ENCODE measurements around the gene RAP1GAP2.
A peak's percentile ranks its signal among the peaks of the same experiment; 100 is the strongest.
"Not testable (repeated sequence)": the region's sequence is repeated elsewhere in the genome, so short reads cannot be mapped to it uniquely, and the experiment has no call there.

RAP1GAP2 gene

DNA sequence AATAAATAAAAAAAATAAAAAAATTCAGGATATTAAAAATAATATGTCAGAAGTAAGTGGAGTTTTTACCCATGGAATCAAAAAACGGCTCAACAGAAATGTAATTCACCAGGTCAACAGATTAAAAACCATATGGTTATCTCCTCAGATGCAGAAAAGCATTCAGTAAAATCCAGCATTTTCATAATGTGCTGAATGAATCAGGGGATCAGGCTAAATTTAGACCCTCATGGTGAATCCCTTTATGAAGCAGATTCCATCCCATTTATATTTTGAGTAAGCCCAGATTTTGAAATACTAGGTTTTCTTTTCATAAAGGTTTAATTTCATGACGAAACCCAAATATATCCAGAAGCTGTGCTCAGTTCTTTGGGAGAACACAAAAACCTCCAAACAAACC lies 182.8 kb downstream of the RAP1GAP2 start:
- DNase-seq, result no peak

DNA sequence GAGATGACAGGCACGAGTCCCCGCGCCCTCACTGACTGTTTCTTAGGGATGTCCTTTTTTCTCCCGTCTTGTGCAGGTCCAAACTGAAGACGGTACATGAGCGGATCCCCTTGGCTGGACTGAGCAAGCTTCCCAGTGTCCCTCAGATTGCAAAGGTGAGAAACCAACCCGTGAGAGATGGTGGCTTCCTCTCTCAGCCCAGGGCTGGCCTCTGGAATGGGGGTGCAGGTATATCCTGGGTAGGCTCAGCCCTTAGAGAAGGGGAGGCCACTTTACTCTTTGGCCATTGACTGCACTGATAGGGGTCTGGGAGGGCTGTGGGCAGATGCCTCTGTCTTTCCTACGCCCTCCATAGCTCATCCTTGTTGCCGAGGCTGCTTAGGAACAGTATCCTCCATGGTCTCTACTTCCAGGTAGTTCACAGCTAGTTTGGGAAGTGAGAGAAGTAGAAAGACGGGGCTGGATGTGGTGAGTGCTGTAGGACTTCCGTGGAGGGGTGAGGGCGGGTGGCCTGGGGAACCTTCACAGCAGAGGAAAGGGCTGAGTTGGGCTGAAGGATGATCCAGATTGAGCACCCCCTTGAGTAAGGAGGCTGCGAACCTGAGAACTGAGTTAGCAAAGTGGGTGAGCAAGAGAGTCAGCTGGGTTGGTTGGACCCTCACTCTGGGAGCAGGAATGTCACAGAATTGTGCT lies 184.1 kb downstream of the RAP1GAP2 start:
- no peak for DNase-seq

DNA sequence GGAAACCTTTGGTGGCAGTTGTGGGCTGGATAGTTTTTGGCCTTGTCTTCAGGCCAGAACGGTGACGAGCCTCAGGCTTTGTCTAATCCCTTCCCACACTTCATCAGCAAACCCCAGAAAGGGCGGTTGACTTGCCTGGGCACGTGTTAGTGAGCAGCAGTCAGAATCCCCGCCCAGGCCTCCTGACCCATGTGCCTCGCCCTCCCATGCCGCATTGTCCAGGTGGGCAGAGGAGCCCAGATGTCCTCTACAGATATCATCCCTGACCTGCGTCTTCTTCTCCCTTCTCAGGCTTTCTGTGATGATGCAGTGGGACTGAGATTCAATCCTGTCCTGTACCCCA lies 184.6 kb downstream of the RAP1GAP2 start:
- no peak for DNase-seq

DNA sequence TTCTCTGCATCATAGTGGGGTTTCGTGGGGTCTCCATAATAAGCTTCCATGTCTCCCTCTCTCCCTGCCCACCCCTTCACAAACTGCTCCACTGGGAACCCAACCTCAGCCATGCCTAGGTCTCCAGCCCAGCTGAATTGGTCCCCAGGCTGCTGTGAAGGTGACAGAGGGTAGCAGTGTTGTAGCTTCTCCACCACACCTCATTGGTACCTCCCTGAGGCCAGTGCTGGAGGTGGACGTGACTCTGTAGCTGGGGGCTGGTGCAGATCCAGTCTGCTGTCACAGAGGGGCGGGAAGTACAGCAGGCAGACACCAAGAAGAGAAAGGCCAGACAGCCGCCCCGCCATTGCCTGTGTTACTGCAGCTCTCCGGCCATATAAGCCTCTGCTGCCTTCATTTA lies 185.1 kb downstream of the RAP1GAP2 start:
- no peak for DNase-seq

DNA sequence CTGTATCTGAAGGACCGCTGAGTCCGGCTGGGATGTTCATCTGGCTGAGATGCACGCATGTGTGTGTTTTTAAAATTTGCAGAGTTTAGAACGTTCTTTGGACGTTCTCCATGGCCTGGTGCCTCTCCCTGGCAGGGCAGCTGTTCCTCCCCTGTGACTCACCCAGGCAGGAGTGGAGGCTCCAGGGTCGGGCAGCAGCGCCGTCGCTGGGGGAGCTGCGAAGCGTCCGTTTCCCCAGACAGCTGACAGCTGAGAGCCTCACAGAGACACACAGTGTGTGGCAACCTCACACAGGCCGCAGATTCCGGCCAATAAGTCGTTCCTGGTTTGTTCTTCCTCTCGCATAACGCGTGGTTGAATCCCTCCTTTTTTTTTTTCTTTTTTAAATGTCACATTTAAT lies 186.6 kb downstream of the RAP1GAP2 start:
- peak in 1 of 3 experiments; percentile 40 for DNase-seq

DNA sequence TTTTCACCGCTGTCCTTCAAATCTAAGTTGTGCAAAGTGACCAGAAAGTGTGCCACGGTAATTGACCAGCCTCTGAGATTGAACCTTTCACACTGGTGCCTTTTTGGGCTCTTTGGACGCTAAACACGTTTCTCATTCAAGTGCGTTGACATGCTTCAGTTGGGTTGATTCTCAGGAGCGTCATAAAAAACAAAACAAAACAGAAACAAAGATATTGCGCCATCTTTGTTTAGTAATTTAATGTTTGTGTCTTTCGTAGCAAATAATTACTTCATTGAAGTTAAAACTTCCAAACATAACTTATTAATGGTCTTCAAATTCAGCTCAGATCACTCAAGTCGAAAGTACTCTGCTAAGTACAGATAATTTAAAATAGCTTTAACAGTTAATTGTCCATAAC lies 187.0 kb downstream of the RAP1GAP2 start:
- DNase-seq, result peak in 1 of 3 experiments; percentile 47

DNA sequence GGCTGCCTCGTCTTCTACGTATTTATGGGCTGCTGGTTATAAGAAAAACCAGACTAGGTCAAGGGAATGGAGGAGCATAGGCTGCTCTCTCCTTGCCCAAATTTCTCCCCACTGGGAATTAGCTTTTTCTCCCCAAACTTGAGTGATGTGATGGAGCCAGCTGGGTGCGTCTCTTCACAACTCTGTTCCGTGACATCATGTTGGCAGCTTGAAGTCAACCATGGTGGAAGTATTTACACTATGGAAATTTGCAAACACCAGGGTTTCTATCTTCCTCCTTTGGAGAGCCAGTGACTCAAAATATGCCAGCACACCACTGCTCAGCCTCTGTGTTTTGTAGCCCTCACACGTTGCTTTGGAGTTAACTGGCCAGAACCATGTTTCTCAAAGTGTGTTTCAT lies 189.1 kb downstream of the RAP1GAP2 start:
- no peak for DNase-seq

DNA sequence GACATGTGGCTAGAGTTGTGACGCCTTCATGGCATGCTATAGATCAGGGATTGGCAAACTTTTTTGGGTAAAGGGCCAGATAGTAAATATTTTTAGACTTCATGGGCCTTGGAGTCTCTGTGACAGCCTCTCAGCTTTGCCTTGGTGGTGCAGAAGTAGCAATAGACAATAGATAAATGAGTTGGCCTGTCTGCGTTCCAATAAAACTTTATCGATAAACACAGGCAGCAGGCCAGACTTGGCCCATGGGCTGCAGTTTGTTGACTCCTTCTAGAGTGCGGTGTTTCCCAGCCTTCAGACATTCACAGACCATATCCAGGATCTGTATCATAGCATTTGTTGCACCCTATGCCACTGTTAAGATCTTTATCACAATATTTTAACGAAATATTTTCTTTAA lies 190.7 kb downstream of the RAP1GAP2 start:
- DNase-seq, result no peak

DNA sequence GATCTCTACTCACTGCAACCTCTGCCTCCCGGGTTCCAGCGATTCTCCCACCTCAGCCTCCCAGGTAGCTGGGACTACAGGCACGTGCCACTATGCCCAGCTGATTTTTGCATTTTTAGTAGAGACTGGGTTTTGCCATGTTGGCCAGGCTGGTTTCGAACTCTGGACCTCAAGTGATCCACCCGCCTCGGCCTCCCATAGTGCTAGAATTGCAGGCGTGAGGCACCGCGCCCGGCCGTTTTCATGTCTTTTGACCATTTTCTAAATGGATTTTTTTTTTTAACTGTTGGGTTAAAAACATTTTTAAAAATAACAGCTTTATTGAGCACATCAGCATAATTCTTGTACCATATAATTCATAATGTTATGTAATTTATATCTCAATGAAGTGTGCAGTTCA lies 193.2 kb downstream of the RAP1GAP2 start:
- DNase-seq, result not testable (repeated sequence)

DNA sequence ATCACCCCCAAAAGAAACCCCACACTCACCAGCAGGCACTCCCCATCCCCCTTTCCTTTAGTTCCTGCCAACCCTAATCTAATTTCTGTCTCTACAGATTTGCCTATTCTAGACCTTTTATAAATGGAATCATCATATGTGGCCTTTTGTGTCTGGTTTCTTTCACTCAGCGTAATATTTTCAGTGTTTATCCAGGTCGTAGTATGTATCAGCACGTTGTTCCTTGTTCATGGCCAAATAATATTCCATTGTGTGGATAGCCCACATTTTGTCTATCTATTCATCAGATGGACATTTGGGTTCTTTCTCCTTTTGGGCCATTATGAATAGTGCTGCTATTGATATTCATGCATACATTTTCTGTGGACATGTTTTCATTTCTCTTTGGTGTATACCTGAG lies 193.6 kb downstream of the RAP1GAP2 start:
- DNase-seq, result no peak

DNA sequence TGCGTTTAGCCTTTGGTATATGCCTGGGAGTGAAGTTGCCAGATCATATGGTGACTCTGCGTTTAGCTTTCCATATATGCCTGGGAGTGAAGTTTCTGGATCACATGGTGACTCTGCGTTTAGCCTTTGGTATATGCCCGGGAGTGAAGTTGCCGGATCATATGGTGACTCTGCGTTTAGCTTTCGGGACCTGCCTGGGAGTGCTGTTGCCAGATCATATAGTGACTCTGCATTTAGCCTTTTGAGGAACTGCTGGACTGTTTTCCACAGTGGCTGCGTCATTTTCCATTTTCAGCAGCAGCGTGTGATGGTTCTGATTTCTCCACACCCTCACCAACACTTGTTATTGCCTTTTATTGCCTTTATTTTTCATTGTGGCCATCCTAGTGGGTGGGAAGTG lies 194.2 kb downstream of the RAP1GAP2 start:
- no peak for DNase-seq

DNA sequence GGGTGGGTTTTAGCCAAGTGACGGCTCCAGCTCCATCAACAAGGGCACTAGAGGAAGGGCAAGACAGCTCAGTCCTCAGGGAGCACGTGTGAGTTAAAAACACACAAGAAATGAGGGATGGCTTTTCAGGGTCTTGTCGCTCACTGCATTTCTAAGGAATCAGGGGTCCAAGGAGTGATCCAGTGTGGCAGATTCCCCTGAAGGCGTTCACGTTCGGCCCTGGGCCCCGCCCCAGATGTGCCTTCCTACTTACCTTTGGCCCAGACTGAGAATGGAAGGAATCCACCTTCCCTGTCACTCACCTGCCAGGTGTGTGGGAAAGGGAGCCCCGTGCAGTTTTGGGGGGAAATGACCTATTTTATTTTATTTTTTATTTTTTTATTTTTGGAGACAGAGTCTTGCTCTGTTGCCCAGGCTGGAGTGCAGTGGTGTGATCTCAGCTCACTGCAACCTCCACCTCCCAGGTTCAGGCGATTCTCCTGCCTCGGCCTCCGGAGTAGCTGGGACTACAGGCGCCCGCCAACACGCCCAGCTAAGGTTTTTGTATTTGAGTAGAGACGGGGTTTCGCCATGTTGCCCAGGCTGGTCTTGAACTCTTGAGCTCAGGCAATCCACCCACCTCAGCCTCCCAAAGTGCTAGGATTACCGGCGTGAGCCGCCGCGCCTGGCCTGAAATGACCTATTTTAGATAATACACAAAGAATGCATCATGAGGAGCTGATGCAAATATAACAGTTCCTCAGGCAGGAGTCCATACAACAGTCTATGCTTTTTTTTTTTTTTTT lies 195.3 kb downstream of the RAP1GAP2 start:
- not testable (repeated sequence) for DNase-seq

DNA sequence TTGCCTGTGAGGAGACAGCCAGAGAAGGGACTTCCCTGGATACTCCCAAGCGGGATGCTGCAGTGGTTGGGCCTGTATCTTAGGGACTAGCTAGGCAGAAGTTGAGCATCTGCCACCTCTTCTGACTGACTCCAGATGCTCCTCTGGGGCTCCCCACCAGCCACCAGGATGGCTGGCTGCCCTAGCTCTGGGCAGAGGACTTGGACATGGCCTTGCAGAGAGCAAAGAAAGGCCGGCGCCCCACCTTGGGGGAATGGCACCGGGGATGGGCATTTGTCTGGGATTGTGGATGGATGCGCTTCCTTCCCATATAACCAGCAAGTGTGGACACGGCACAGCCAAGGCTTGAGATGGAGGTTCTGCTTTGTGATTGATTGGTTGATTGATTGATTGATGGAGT lies 198.2 kb downstream of the RAP1GAP2 start:
- DNase-seq, result no peak

DNA sequence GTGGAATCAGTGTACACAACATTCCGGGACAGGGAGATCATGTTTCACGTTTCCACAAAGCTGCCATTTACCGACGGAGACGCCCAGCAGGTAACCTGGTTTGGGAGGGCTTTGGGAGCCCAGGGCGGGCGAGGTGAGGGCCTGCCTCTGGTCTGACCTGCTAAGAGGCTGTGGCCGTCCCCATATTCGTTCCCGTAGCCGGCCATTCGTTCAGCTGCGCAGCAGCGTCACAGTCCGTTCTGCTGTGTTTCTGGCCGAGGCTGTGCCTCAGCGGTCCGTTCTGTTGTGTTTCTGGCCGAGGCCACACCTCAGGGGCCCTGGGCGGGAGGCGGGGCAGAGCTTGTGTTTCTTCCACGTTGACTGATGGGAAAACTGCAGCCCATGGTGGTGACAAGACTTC lies 199.1 kb downstream of the RAP1GAP2 start:
- no peak for DNase-seq

DNA sequence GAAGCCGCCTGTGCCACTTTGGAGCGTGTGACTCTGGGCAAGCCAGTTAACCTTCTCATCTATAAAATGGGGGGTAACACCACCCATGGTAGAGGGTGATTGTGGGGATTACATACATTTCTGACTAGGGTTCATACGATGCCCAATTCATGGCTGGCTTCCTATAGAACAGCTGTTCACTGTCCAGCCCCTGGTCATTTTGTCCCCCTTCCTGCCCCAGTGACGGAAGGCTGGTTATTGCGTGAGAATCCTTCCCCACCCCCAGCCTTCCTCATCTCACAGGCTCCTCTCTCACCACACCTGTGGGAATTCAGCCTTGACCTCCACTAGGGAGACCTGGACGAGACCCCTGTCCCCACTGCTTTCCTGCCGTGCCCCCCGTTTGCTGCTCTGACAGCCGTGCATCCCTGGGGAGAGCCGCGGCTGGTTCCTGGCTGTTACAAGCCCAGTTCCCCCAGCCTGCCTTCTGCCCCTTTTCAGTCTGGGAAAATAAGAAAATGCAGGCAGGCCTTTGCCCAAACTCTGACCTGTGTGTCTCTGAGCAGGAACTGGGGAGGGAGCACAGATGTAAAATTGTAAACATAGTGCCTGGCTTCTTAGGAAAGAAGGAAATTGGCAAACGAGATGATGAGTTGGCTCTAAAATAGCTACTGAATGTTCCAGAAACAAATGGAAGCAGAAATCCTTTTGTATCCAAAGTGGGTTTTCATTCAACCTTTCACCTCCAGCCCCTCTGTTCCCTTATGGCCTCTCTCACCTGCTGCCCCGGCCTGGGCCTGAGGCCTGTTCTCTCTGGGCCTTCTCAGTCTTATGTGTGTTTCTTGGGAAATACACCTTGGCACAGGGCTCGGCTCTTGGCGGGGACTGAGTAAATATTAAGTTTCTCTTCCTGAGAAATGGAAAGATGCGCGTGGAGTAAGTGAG lies 199.9 kb downstream of the RAP1GAP2 start:
- DNase-seq, result no peak

DNA sequence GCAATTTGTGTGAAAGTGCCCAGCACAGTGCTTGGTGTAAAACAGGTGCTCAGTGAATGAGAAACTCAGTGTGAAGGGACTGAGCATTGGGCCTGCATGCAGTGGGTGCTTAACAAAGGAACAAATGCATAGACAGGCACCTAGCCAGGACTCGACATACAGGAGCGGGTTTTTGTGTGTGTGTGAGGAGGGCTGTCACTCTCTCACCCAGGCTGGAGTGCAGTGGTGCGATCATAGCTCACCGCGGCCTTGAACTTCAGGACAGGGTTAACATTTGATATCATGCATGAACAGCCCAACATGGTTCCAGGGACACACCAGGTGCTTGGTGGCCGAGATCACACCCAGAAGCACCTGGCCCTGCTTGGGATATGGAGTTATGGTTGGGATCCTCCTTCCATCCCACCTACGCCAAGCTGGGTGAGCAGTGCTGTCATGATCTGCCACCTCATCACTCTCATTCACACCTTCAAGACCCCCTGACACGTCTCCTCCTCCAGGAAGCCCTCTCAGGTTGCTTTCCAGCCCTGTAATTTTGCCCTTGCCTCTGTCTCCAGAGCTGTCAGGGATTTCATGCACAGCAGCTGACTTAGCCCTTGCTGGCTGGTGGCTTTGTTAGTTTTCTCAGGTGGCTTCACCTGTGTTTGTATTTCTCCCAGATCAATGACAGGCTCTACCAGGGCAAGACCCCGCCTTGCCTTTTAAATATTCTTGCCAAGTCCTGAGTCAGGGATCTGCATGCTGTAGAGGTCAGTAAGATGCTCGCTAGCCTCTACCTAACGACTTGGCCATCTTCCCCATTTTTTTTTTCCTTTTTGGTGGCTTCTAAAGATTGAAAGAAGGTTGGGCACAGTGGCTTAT lies 200.8 kb downstream of the RAP1GAP2 start:
- DNase-seq, result no peak

DNA sequence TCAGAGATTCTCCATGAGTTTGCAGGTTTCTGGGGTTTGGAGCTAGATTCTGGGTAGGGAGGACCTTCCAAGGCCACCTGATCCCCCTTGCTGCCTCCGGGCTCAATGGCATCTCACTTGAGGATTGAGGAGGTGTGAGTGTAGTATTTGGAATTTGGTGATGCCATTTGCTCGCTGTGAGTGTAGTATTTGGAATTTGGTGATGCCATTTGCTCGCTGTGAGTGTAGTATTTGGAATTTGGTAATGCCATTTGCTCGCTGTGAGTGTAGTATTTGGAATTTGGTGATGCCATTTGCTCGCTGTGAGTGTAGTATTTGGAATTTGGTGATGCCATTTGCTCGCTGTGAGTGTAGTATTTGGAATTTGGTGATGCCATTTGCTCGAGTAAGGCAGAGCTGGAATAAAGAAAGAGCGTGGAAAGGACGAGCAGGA lies 202.2 kb downstream of the RAP1GAP2 start:
- DNase-seq, result not testable (repeated sequence)

DNA sequence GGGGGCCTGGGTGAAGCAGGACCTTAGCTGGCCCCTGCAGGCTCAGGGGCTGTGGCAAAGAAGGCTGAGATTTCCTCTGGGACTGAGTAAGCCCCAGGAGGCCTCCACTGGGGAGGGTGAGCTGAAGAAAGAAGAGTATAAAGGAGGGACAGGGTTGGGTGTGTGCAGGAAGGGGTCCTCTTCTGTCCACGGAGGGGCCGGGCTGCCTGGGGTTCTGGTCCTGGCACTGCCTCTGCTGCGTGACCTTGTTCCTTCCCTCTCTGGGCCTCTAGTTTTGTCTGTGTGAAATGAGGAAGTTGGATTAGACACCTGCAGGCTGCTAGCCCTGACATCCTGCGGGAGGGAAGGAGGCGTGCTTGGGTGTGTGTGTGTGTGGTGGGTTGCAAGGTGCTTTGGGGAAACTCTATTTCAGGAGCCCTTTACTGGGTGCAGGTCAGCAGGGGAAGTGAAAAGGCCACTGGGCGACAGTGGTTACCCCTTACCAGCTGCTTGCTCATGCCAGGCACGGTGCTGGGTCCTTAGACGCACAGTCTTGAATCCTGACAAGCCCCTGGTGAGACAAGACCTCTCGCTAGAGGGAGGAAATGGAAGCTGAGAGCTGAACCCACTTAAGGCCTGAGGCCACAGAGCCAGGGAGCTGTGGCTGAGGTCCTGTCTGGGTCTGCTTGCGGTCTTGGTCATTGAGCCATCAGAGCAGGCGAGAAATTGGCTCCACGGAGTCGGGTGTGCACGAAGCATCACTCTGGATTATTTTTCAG lies 206.5 kb downstream of the RAP1GAP2 start:
- DNase-seq, result peak in 1 of 3 experiments; percentile 3

DNA sequence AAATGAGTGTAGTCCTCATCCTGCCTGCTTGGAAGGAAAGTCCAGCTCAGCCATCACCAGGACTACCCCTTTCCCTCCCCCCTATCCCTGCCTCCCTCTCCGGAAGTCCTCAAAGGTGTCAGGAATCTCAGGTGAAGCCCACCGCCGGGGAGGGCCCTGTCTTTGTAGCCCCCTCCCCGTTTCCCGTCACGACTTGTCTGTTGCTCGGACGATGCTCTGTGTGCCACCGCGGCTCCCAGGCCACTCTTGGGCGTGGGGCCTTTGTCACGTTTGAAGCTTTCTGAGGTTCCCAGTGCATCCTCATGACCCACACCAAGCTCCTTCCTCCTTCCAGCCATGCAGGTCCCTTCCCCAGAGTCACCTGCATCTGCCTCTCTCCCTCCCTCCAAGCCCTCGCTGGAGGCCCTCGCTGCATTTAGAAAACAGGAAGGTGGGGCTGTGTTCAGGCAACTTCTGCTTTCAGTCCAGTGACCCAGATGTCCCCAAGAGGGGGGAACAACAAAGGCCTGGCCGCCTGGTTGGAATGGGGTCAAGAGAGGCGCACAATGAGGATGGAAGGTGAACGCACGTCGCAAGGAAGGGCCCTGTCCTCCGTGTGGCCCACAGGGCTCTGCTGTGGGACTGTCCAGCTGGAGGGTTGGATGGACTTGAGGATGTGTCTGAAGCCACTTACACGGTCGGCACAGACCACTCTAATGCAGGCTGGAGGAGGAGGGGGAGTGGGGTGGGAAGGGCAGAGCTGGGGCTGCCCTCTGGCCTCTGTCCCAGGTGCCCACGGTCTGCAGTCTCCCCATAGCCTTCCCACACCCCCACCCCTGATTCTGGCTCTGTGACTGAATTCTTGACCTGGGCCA lies 207.3 kb downstream of the RAP1GAP2 start:
- peak in 1 of 3 experiments; percentile 35 for DNase-seq

DNA sequence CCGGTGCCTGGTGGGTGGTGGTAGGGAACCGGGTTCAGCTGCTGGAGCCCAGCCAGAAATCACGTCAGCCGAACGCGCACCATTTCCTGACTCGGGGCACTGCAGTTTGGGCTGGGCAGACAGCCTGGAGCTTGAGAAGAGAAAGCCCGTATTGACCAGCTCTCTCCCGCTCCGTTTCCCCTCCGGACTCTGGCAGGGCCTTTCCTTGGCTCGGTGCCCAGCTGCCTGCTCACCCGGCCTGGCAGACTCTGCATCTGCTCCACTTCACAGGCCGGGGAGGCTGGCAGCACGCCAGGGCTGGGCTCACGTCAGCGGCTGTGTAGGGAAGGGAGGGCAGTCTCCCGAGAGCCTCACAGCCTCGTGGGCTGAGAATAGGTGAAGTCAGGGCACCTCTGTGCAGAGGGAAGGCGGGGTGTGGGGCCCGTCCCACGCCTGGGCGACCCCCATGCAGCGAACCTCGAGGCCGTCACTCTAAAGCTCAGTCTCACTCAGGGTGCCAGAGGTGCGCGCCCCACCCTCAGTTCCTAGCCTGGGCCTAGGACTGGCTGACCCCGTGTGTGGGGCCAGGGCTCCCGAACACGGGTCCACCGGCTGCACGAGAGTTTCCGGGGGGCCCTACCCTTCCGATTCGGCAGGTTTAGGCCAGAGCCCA lies 208.0 kb downstream of the RAP1GAP2 start:
- DNase-seq, result peak; percentile 89 to 96 (median 93)

Measured in NCI-H1417 (cell line).